B cell (primary cell): ENCODE results near the gene CTRB1. TPM values are rescaled to one million over a fixed set of nuclear protein-coding genes. Genes with fewer than 3 reads are reported as not detected.
"Not testable (repeated sequence)": the region's sequence is repeated elsewhere in the genome, so short reads cannot be mapped to it uniquely, and the experiment has no call there.

Experiments
- ATAC-seq: fragments of 200-7000 bp; cut with Tn5 transposase; one replicate; pipeline ENCODE4 v1.10.0; 2021; ENCODE audit warnings: low read depth, mild to moderate bottlenecking, moderate number of reproducible peaks, moderate library complexity
- CTCF ChIA-PET: fragments of 350-600 bp; sonication (Branson Sonifier 250); formaldehyde crosslinking; loops from one replicate; lab custom pipeline; 2021; ENCODE audit warnings: antibody characterized with exemption, inconsistent platforms; lab: Charles Lee
- POLR2A ChIA-PET: fragments of 350-600 bp; sonication (Branson Sonifier 250); formaldehyde crosslinking; loops from one replicate; lab custom pipeline; 2021; ENCODE audit warnings: antibody characterized with exemption; lab: Charles Lee
- DNase-seq: peaks from one replicate; pipeline ENCODE4 v3.0.0; 2013
- H2AFZ ChIP-seq: 2 replicates; pipeline ENCODE4 v1.6.1; 2012; ENCODE audit warnings: mild to moderate bottlenecking, low read depth, low read length; ENCODE audit not compliant: insufficient read depth, poor library complexity, severe bottlenecking
- H3K27ac ChIP-seq, 2 donors: 1 replicate in 1 of 2; 2 replicates in 1 of 2; pipeline ENCODE4 v1.5.1; 2012 to 2013; ENCODE audit warnings: low read length in 2 of 2, mild to moderate bottlenecking in 2 of 2, moderate library complexity in 1 of 2
- H3K27me3 ChIP-seq, 4 experiments: fragments of 200-600 bp in 1 of 4; sonication (generic) in 1 of 4; replicated peaks in 1 of 4; 1 replicate in 2 of 4; 2 replicates in 2 of 4; pipeline versions ENCODE4 v1.6.1 to v1.7.0; 2013 to 2016; ENCODE audit warnings: low read length in 3 of 4, mild to moderate bottlenecking in 2 of 4, mixed read lengths in 1 of 4, moderate library complexity in 1 of 4; ENCODE audit not compliant: insufficient read depth in 4 of 4, control insufficient read depth in 3 of 4; ENCODE audit errors: control extremely low read depth in 1 of 4
- H3K36me3 ChIP-seq, 2 experiments: replicated peaks in 1 of 2; 1 replicate in 1 of 2; 2 replicates in 1 of 2; pipeline versions ENCODE4 v1.6.1 to v1.7.1; 2013; ENCODE audit warnings: low read length in 1 of 2; ENCODE audit not compliant: insufficient read depth in 2 of 2, control insufficient read depth in 1 of 2; ENCODE audit errors: control extremely low read depth in 1 of 2, extremely low read depth in 1 of 2
- H3K4me1 ChIP-seq, 2 donors: fragments of 200-600 bp in 1 of 2; sonication (generic) in 1 of 2; 1 replicate in 1 of 2; 2 replicates in 1 of 2; pipeline versions ENCODE4 v1.5.1 to v1.6.1; 2013 to 2017; ENCODE audit warnings: low read length in 2 of 2; ENCODE audit not compliant: control insufficient read depth in 2 of 2, insufficient read depth in 2 of 2
- H3K4me2 ChIP-seq: replicated peaks from 2 replicates; pipeline ENCODE3; 2012; ENCODE audit warnings: mild to moderate bottlenecking, low read depth, low read length; ENCODE audit not compliant: poor library complexity, severe bottlenecking
- H3K4me3 ChIP-seq, 5 experiments: fragments of 200-600 bp in 1 of 5; sonication (generic) in 1 of 5; 1 replicate in 3 of 5; 2 replicates in 2 of 5; pipeline versions ENCODE4 v1.5.1 to v1.7.0; 2011 to 2016; ENCODE audit warnings: low read length in 4 of 5, mild to moderate bottlenecking in 4 of 5, low read depth in 2 of 5, control low read depth in 1 of 5, moderate library complexity in 1 of 5; ENCODE audit not compliant: insufficient read depth in 1 of 5; ENCODE audit errors: control extremely low read depth in 1 of 5, extremely low read depth in 1 of 5
- H3K79me2 ChIP-seq: fragments of 200-600 bp; sonication (generic); one replicate; pipeline ENCODE4 v1.6.0; 2016; ENCODE audit warnings: low read length; ENCODE audit not compliant: control insufficient read depth, insufficient read depth
- H3K9ac ChIP-seq: fragments of 200-600 bp; sonication (generic); 2 replicates; pipeline ENCODE4 v1.6.1; 2017; ENCODE audit warnings: mild to moderate bottlenecking, low read length, moderate library complexity
- H3K9me3 ChIP-seq, 3 donors: one replicate each; pipeline versions ENCODE4 v1.6.1 to v1.7.1; 2013; ENCODE audit warnings: low read length in 2 of 3; ENCODE audit not compliant: control insufficient read depth in 2 of 3, insufficient read depth in 1 of 3; ENCODE audit errors: control extremely low read depth in 1 of 3
- H4K20me1 ChIP-seq: 2 replicates; pipeline ENCODE4 v1.6.0; 2012; ENCODE audit warnings: mild to moderate bottlenecking, low read length; ENCODE audit not compliant: insufficient read depth, control insufficient read depth, poor library complexity, severe bottlenecking
- H3K27ac Mint-ChIP-seq: one replicate; pipeline ENCODE4 v1.8.0; 2021; ENCODE audit warnings: mixed read lengths
- H3K27me3 Mint-ChIP-seq: one replicate; pipeline ENCODE4 v1.8.0; 2021; ENCODE audit warnings: mixed read lengths
- H3K4me1 Mint-ChIP-seq: one replicate; pipeline ENCODE4 v1.8.0; 2021; ENCODE audit warnings: mixed read lengths
- H3K4me3 Mint-ChIP-seq: one replicate; pipeline ENCODE4 v1.8.0; 2021; ENCODE audit warnings: mixed read lengths
- H3K9me3 Mint-ChIP-seq: one replicate; pipeline ENCODE4 v1.8.0; 2022; ENCODE audit warnings: mixed read lengths; ENCODE audit not compliant: insufficient read depth
- CTCF ChIP-seq: fragments of 200-600 bp; IDR thresholded peaks from one replicate; pipeline ENCODE4 v1.8.0; 2022; ENCODE audit warnings: antibody characterized with exemption, mild to moderate bottlenecking
- EZH2 ChIP-seq: IDR thresholded peaks from 2 replicates; pipeline ENCODE4 v1.6.1; 2012; ENCODE audit warnings: borderline replicate concordance, low read depth, mild to moderate bottlenecking, moderate library complexity, low read length; ENCODE audit not compliant: insufficient read depth, poor library complexity, severe bottlenecking
- WGBS: methylation state at CpG from one replicate; pipeline ENCODE4 v1.1.5; 2013; ENCODE audit warnings: missing lambda C conversion rate; ENCODE audit not compliant: insufficient coverage; 5-methylcytosine and 5-hydroxymethylcytosine counted together
- intact Hi-C: fragments of 100-400 bp; cut with micrococcal nuclease; formaldehyde crosslinking; loops from one replicate; pipeline ENCODE4 v1.10.0; 2022
- polyA plus RNA-seq: library from polyadenylated mRNA; depleted of rRNA; stranded (reverse); fragments of >200 nt; gene quantifications from 2 replicates; pipeline ENCODE4 v1.2.3, GENCODE V29; 2012
- total RNA-seq, 2 donors: library from RNA; stranded (reverse); fragments of 120-200 nt in 1 of 2; gene quantifications; 1 replicate in 1 of 2; 2 replicates in 1 of 2; pipeline versions ENCODE4 v1.2.3 to v1.2.4, GENCODE V29; 2013 to 2022

Gene CTRB1
- total and polyA plus RNA-seq, 2 donors (not counting 1 experiment from before 2014, with no cell fraction given): not detected

- Mint-ChIP-seq H3K4me3 (no peak overlapping the region), H3K4me1 (peaks cover 5% of the 10 kb centered on the region), H3K27me3 (peaks cover 63% of the 10 kb centered on the region), H3K9me3 (no peaks in the 10 kb centered on the region), H3K27ac (no peak overlapping the region)
- intact Hi-C loops: no loop called here
- Histone ChIP-seq H3K4me3 (no peak overlapping the region), H2AFZ (no peak overlapping the region), H3K9ac (no peak overlapping the region), H3K27ac (no peak overlapping the region), H3K27me3 (peaks cover 0 to 89% (median 12%) of the 10 kb centered on the region in 4 experiments), H4K20me1 (no peaks in the 10 kb centered on the region), H3K36me3 (no peaks in the 10 kb centered on the region), H3K4me1 (peaks cover 0 to 5% of the 10 kb centered on the region in 2 donors), H3K79me2 (no peaks in the 10 kb centered on the region), H3K9me3 (peaks cover 0 to 18% (median 0%) of the 10 kb centered on the region in 3 donors), H3K4me2 (no peak overlapping the region)
- no peak for ATAC-seq
- no peak for DNase-seq
- 95% methylated on average over 19 of the region's 19 CpGs for WGBS
- ChIA-PET CTCF (interaction anchor here (0.9 kb wide), 1 partner anchor 146 kb away, joined by 3 read pairs; no protein-coding TSS in a partner anchor), POLR2A (no interaction called here)
- no peak for TF ChIP-seq EZH2
- no peak for TF ChIP-seq CTCF
These were observed 20.8 kb downstream of the CTRB1 start for GRCh38 chr16:75239542-75240122.

- DNase-seq, H3K36me3 ChIP-seq, H3K4me3 Mint-ChIP-seq, H3K79me2 ChIP-seq, ATAC-seq, H3K9me3 Mint-ChIP-seq, H2AFZ ChIP-seq, H4K20me1 ChIP-seq, H3K4me2 ChIP-seq, H3K4me1 Mint-ChIP-seq, POLR2A ChIA-PET, intact Hi-C loops, H3K27ac ChIP-seq, H3K27ac Mint-ChIP-seq, H3K9ac ChIP-seq, H3K4me3 ChIP-seq: not testable (repeated sequence)
- CTCF ChIA-PET: interaction anchor here (0.6 kb wide), 1 partner anchor 144 kb away, joined by 3 read pairs; no protein-coding TSS in a partner anchor
- WGBS: 99% methylated on average over 7 of the region's 7 CpGs
- Histone ChIP-seq H3K9me3 (peaks cover 0 to 12% (median 0%) of the 10 kb centered on the region in 3 donors), H3K27me3 (peaks cover 0 to 89% (median 9%) of the 10 kb centered on the region in 4 experiments), H3K4me1 (peaks cover 0 to 10% of the 10 kb centered on the region in 2 donors)
- peaks cover 67% of the 10 kb centered on the region for H3K27me3 Mint-ChIP-seq
These were observed 21.8 kb downstream of the CTRB1 start for GRCh38 chr16:75240633-75241032.
